Osteocyte (in vitro differentiated cells): Measurements from ENCODE around the gene ITPR2. TPM values are rescaled to one million over a fixed set of nuclear protein-coding genes. Genes with fewer than 3 reads are reported as not detected.

ENCODE experiments used
- DNase-seq: peaks from one replicate; pipeline ENCODE4 v3.0.0; 2021; ENCODE audit warnings: mixed read lengths; ENCODE audit not compliant: unreplicated experiment; ENCODE audit errors: extremely low spot score
- H3K27ac Mint-ChIP-seq: one replicate; pipeline ENCODE4 v1.8.0; 2021; ENCODE audit warnings: mild to moderate bottlenecking, mixed read lengths; ENCODE audit not compliant: unreplicated experiment
- H3K27me3 Mint-ChIP-seq: one replicate; pipeline ENCODE4 v1.8.0; 2021; ENCODE audit warnings: mixed read lengths; ENCODE audit not compliant: unreplicated experiment
- H3K36me3 Mint-ChIP-seq: one replicate; pipeline ENCODE4 v1.8.0; 2021; ENCODE audit warnings: mixed read lengths; ENCODE audit not compliant: unreplicated experiment
- H3K4me1 Mint-ChIP-seq: one replicate; pipeline ENCODE4 v1.8.0; 2021; ENCODE audit warnings: mixed read lengths; ENCODE audit not compliant: unreplicated experiment
- H3K4me3 Mint-ChIP-seq: one replicate; pipeline ENCODE4 v1.8.0; 2021; ENCODE audit warnings: mild to moderate bottlenecking, moderate library complexity, mixed read lengths; ENCODE audit not compliant: unreplicated experiment
- H3K9me3 Mint-ChIP-seq: one replicate; pipeline ENCODE4 v1.8.0; 2021; ENCODE audit warnings: mixed read lengths; ENCODE audit not compliant: unreplicated experiment
- total RNA-seq: library from RNA; stranded (reverse); gene quantifications from 2 replicates; pipeline ENCODE4 v1.2.1, GENCODE V29; 2021
- TF ChIP-seq, protein P1 (sequence below): fragments of 200-600 bp; sonication (generic); IDR thresholded peaks from 2 replicates; pipeline ENCODE4 v1.5.0; 2021; ENCODE audit warnings: antibody characterized with exemption, mild to moderate bottlenecking, moderate library complexity

The ITPR2 gene
- total RNA-seq, 1 donor from 2014 or later: 22.1 TPM

DNA sequence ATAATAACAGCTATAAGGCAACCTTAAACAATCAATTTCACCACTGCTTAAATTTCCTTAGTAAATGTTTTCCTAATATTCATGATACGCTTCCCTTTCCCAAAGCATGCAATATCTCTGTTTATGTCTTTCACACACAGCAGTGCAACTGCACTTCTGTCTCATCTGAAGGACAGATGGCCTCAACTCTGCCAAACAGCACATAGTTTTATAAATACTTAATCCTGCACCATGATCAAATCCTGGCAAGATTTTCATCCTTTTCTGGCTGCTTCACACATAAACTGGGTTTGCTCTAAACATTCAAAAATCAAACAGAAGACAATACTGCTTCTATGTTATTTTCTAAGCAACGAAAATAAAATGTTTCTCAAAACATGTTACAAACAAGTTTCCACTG, 266.3 kb downstream of the ITPR2 start:
- H3K4me1 Mint-ChIP-seq: no peaks in the 10 kb centered on the region
- H3K27me3 Mint-ChIP-seq: no peaks in the 10 kb centered on the region

DNA sequence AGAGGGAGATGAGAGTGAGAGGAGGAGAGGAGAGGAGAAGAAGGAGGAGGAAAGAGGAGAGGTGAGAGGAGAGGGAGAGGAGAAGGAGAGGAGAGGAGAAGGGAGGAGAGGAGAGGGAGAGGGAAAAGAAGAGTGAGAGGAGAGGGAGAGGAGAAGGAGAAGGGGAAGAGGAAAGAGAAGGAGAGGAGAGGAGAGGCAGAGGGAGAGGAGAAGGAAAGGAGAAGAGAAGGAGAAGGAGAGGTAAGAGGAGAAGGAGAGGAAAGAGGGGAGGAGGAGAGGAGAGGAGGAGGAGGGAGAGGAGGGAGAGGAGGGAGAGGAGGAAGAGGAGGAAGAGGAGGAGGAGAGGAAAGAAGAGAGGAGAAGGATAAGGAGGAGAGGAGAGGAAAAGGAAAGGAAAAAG, 266.8 kb downstream of the ITPR2 start:
- Mint-ChIP-seq H3K36me3 (no peaks in the 10 kb centered on the region), H3K4me3 (no peak overlapping the region), H3K27ac (no peak overlapping the region), H3K27me3 (no peaks in the 10 kb centered on the region), H3K4me1 (no peaks in the 10 kb centered on the region), H3K9me3 (no peaks in the 10 kb centered on the region)
- TF ChIP-seq, protein P1, sequence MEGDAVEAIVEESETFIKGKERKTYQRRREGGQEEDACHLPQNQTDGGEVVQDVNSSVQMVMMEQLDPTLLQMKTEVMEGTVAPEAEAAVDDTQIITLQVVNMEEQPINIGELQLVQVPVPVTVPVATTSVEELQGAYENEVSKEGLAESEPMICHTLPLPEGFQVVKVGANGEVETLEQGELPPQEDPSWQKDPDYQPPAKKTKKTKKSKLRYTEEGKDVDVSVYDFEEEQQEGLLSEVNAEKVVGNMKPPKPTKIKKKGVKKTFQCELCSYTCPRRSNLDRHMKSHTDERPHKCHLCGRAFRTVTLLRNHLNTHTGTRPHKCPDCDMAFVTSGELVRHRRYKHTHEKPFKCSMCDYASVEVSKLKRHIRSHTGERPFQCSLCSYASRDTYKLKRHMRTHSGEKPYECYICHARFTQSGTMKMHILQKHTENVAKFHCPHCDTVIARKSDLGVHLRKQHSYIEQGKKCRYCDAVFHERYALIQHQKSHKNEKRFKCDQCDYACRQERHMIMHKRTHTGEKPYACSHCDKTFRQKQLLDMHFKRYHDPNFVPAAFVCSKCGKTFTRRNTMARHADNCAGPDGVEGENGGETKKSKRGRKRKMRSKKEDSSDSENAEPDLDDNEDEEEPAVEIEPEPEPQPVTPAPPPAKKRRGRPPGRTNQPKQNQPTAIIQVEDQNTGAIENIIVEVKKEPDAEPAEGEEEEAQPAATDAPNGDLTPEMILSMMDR: no peak
- no peak for DNase-seq

More for the DNA sequence above, 266.3 kb downstream of the ITPR2 start:
- no peak overlapping the region for H3K27ac Mint-ChIP-seq
- no peaks in the 10 kb centered on the region for H3K9me3 Mint-ChIP-seq
- TF ChIP-seq, protein P1: no peak
- H3K4me3 Mint-ChIP-seq: no peak overlapping the region
- no peaks in the 10 kb centered on the region for H3K36me3 Mint-ChIP-seq
- DNase-seq: no peak

DNA sequence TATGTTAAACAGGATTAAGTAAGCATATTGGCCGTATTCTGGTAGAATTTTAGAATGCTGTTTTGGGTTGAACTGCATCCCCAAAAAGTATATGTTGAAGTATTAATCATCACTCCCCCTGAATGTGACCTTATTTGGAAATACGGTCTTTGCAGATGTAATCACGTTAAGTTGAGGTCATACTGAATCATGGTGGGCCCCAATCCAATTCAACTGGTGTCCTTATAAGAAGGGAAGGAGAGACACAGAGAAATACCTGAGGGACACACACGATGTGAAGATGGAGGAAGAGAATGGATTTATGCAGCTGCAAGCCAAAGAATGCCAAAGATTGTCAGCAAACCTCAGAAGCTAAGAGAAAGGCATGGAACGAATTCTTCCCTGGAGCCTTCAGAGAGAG, 268.6 kb downstream of the ITPR2 start:
- DNase-seq: no peak
- Mint-ChIP-seq H3K4me1 (no peaks in the 10 kb centered on the region), H3K9me3 (no peaks in the 10 kb centered on the region), H3K27me3 (no peaks in the 10 kb centered on the region), H3K36me3 (no peaks in the 10 kb centered on the region), H3K27ac (no peak overlapping the region), H3K4me3 (no peak overlapping the region)
- TF ChIP-seq, protein P1: no peak

DNA sequence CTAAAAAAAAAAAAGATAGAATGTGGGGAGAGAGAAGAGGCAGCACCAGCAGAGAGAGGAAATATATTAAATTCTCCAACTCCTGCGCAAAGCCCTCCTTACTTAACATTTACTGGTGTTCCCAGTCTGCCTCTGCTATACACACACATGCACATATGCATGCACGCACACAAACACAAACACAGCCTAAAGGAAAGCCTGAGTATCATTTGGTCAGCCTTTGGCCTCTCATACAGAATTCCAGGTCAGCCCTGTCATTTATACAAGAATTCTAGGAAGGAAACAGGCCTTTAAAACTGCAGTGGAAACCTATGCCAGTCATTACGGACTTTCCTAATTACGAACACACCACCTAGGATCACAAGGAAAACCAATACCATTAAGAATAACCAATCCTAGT, 269.4 kb downstream of the ITPR2 start:
- no peaks in the 10 kb centered on the region for H3K4me1 Mint-ChIP-seq
- TF ChIP-seq, protein P1: no peak
- no peaks in the 10 kb centered on the region for H3K36me3 Mint-ChIP-seq
- DNase-seq: no peak
- H3K27me3 Mint-ChIP-seq: no peaks in the 10 kb centered on the region
- H3K9me3 Mint-ChIP-seq: no peaks in the 10 kb centered on the region
- no peak overlapping the region for H3K4me3 Mint-ChIP-seq
- H3K27ac Mint-ChIP-seq: no peak overlapping the region

DNA sequence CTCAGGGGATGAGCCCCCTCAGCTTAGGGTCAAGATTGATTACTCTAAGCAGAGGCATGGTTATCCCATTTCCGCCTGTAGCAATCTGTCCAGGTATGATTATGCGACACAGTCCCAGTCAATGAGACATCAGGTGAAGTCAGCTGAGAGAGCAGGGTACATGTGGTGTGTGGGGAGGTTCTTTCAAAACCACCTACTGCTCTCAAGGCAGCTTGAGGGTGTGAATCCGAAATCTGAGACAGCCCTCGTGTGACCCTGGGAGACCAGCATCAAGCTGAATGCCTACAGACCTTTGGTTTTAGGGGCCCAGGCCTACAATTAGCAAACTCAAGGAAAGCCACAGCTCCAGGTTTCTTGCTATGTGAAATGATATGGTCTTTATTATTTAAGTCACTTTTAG, 275.7 kb downstream of the ITPR2 start:
- H3K9me3 Mint-ChIP-seq: no peaks in the 10 kb centered on the region
- no peak overlapping the region for H3K27ac Mint-ChIP-seq
- no peak overlapping the region for H3K4me3 Mint-ChIP-seq
- H3K27me3 Mint-ChIP-seq: no peaks in the 10 kb centered on the region
- DNase-seq: no peak
- TF ChIP-seq, protein P1: no peak
- H3K4me1 Mint-ChIP-seq: no peaks in the 10 kb centered on the region
- no peaks in the 10 kb centered on the region for H3K36me3 Mint-ChIP-seq
